Measurements from ENCODE around the gene KCNB1.
A peak's percentile ranks its signal among the peaks of the same experiment; 100 is the strongest.

Gene KCNB1

GRCh38 chr20:49482621-49483017 is at the start of gene KCNB1:
KCNB1 (minus strand) TSS chr20:49482668; CDS start chr20:49482480, 188 bp downstream.
- in situ Hi-C loops (cut with MboI; ENCODE audit: low pct_unique_long_range_greater_than_20kb, low sequenced_read_pairs, unreplicated experiment), result no loop called here
- TF ChIP-seq CTCF (IDR thresholded peaks at IDR 0.05; ENCODE audit: extremely low read depth, insufficient read depth, missing control alignments), result no peak
- peak; percentile 75 for DNase-seq (ENCODE audit: low spot score)

DNA sequence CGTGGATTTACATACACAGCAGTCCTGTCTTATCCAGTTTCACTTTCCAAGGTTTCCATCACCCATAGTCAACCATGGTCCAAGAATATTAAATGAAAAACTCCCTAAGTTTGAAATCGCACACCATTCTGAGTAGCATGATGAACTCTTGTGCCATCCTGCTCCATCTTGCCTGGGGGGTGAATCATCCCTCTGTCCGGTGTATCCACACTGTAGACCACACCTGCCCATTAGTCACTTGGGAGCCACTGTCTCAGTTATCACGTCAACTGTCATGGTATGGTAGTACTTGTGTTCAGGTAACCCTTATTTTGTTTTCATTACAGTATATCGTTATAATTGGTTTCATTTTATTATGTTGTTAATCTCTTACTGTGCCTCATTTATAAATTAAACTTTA is 47.0 kb upstream of the KCNB1 start:
- TF ChIP-seq CTCF (IDR thresholded peaks at IDR 0.05; ENCODE audit: extremely low read depth, insufficient read depth, missing control alignments), result no peak
- no peak for DNase-seq (ENCODE audit: low spot score)
- in situ Hi-C loops (cut with MboI; ENCODE audit: low pct_unique_long_range_greater_than_20kb, low sequenced_read_pairs, unreplicated experiment), result no loop called here

DNA sequence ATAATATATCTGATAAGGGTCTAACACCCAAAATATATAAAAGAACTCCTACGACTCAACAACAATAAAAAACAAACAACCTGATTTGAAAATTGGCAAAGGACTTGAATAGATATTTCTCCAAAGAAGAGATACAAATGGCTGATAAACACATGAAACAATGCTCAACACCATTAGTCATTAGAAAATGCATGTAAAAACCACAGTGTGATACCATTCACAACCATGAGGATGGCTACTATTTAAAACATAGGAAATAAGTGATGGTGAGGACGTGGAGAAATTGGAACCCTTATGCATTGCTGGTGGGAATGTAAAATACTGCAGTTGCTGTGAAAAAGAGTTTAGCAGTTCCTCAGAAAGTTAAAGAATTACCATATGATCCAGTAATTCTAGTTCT is 44.1 kb upstream of the KCNB1 start:
- DNase-seq (ENCODE audit: low spot score), result no peak
- in situ Hi-C loops (cut with MboI; ENCODE audit: low pct_unique_long_range_greater_than_20kb, low sequenced_read_pairs, unreplicated experiment), result no loop called here
- TF ChIP-seq CTCF (IDR thresholded peaks at IDR 0.05; ENCODE audit: extremely low read depth, insufficient read depth, missing control alignments), result no peak

GRCh38 chr20:49526056-49526455 is 43.6 kb upstream of the KCNB1 start:
- no peak for DNase-seq (ENCODE audit: low spot score)
- TF ChIP-seq CTCF (IDR thresholded peaks at IDR 0.05; ENCODE audit: extremely low read depth, insufficient read depth, missing control alignments), result no peak
- in situ Hi-C loops (cut with MboI; ENCODE audit: low pct_unique_long_range_greater_than_20kb, low sequenced_read_pairs, unreplicated experiment), result no loop called here

- in situ Hi-C loops (cut with MboI; ENCODE audit: low pct_unique_long_range_greater_than_20kb, low sequenced_read_pairs, unreplicated experiment), result no loop called here
- TF ChIP-seq CTCF (IDR thresholded peaks at IDR 0.05; ENCODE audit: extremely low read depth, insufficient read depth, missing control alignments), result no peak
- no peak for DNase-seq (ENCODE audit: low spot score)
Measured at GRCh38 chr20:49523767-49524360, 41.4 kb upstream of the KCNB1 start.

DNA sequence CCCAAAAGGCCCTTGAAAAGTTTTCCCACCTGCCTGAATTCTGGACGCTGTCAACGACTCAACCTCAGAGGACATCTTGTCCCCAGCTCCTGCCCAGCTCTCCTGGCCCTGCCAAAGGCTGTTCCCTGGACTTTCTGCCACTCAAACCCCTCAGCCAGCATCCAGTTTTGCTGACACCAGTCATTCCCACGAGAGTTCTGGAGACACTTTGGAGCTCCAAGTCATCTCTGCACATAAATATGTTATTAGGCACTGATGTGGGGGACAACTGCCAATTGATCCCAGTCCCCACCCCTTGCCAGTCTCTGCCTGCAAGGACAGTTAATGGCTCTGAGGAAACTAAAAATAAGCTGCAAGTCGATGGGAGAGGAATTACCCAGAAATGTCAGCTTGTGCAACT is 38.9 kb upstream of the KCNB1 start:
- TF ChIP-seq CTCF (IDR thresholded peaks at IDR 0.05; ENCODE audit: extremely low read depth, insufficient read depth, missing control alignments), result no peak
- no peak for DNase-seq (ENCODE audit: low spot score)
- in situ Hi-C loops (cut with MboI; ENCODE audit: low pct_unique_long_range_greater_than_20kb, low sequenced_read_pairs, unreplicated experiment), result no loop called here
